K562 (cell line): ENCODE measurements around the gene CBL. TPM values are rescaled to one million over a fixed set of nuclear protein-coding genes. Genes with fewer than 3 reads are reported as not detected.
A peak's percentile ranks its signal among the peaks of the same experiment; 100 is the strongest.

Source experiments
- ATAC-seq: fragments of 200-7000 bp; cut with Tn5 transposase; 3 replicates; pipeline ENCODE4 v1.9.1; 2020; ENCODE audit warnings: moderate library complexity
- BruUV-seq: library from RNA; stranded (reverse); fragments of 400-500 nt; replicated peaks from 2 replicates; lab custom pipeline; 2021; lab: Mats Ljungman, UMichigan
- CTCF ChIA-PET: fragments of 300-600 bp; formaldehyde crosslinking; extraction: SDS; loops from one replicate; lab custom pipeline; 2021; ENCODE audit warnings: low intra/inter-chr PET ratio; lab: Yijun Ruan, JAX
- POLR2A ChIA-PET: fragments of 300-600, 350-650 bp; sonication (Branson Sonifier 250); formaldehyde crosslinking; extraction: SDS; loops from one replicate; lab custom pipeline; 2021; ENCODE audit warnings: antibody characterized with exemption, inconsistent platforms; lab: Yijun Ruan, JAX
- DNase-seq, 4 experiments: peaks; one replicate each; pipeline versions ENCODE4 v3.0.0 to v3.0.0-alpha.2; 2011 to 2018; ENCODE audit warnings: low spot score in 3 of 4, mixed read lengths in 3 of 4; ENCODE audit errors: extremely low read depth in 1 of 4
- FAIRE-seq: peaks from 2 replicates; lab custom pipeline; 2011; peaks lifted over from hg19 to GRCh38; lab: Jason Lieb, UNC
- H2AFZ ChIP-seq: 2 replicates; pipeline ENCODE4 v1.6.0; 2011; ENCODE audit warnings: low read depth, low read length, control low read depth, inconsistent platforms
- H3K27ac ChIP-seq: fragments of 200-600 bp; 3 replicates; pipeline ENCODE4 v1.8.0; 2011; ENCODE audit warnings: low read depth, mild to moderate bottlenecking, control low read depth, inconsistent platforms, low read length, moderate library complexity, mixed read lengths; ENCODE audit errors: extremely low read depth
- H3K27me3 ChIP-seq, 2 experiments: fragments of 300-600 bp in 1 of 2; 2 replicates in 1 of 2; 3 replicates in 1 of 2; pipeline versions ENCODE4 v1.6.0 to v1.8.0; 2011; ENCODE audit warnings: inconsistent platforms in 2 of 2, low read length in 2 of 2, mild to moderate bottlenecking in 1 of 2, mixed read lengths in 1 of 2, moderate library complexity in 1 of 2; ENCODE audit not compliant: control insufficient read depth in 2 of 2, insufficient read depth in 2 of 2
- H3K36me3 ChIP-seq: fragments of 300-600 bp; 3 replicates; pipeline ENCODE4 v1.8.0; 2011; ENCODE audit warnings: mild to moderate bottlenecking, low read length, inconsistent platforms; ENCODE audit not compliant: control insufficient read depth, insufficient read depth
- H3K4me1 ChIP-seq, 2 experiments: fragments of 200-600 bp in 1 of 2; replicated peaks in 1 of 2; 2 replicates in 1 of 2; 3 replicates in 1 of 2; pipeline versions ENCODE4 v1.5.1 to v1.8.0; 2011; ENCODE audit warnings: inconsistent platforms in 2 of 2, low read length in 2 of 2, mild to moderate bottlenecking in 1 of 2, mixed read lengths in 1 of 2, moderate library complexity in 1 of 2; ENCODE audit not compliant: control insufficient read depth in 2 of 2, insufficient read depth in 2 of 2
- H3K4me2 ChIP-seq: 2 replicates; pipeline ENCODE4 v1.6.1; 2011; ENCODE audit warnings: low read length, control low read depth, inconsistent platforms, mixed read lengths; ENCODE audit not compliant: insufficient read depth
- H3K4me3 ChIP-seq: fragments of 200-600 bp; sonication (generic), shearing (Covaris generic); 2 replicates; pipeline ENCODE4 v1.5.1; 2016; ENCODE audit warnings: control low read depth, inconsistent platforms
- H3K79me2 ChIP-seq: fragments of 200-600 bp; 3 replicates; pipeline ENCODE4 v1.8.0; 2011; ENCODE audit warnings: low read length, inconsistent platforms; ENCODE audit not compliant: control insufficient read depth, insufficient read depth
- H3K9ac ChIP-seq, 2 experiments: 2 replicates each; pipeline versions ENCODE4 v1.6.0 to v1.6.1; 2011; ENCODE audit warnings: low read depth in 2 of 2, low read length in 2 of 2, control low read depth in 1 of 2, inconsistent platforms in 1 of 2, mild to moderate bottlenecking in 1 of 2, mixed read lengths in 1 of 2; ENCODE audit not compliant: insufficient read depth in 1 of 2
- H3K9me1 ChIP-seq: one replicate; pipeline ENCODE4 v1.6.0; 2011; ENCODE audit warnings: inconsistent platforms, mild to moderate bottlenecking, low read length, moderate library complexity; ENCODE audit not compliant: control insufficient read depth, insufficient read depth
- H3K9me3 ChIP-seq: replicated peaks from 2 replicates; pipeline ENCODE4 v1.5.1; 2011; ENCODE audit warnings: low read depth, low read length, inconsistent platforms; ENCODE audit not compliant: control insufficient read depth, insufficient read depth
- H4K20me1 ChIP-seq: replicated peaks from 2 replicates; pipeline ENCODE4 v1.6.1; 2011; ENCODE audit warnings: low read length, inconsistent platforms, mixed read lengths; ENCODE audit not compliant: control insufficient read depth, insufficient read depth
- ESRRB ChIP-seq: fragments of 250-450 bp; sonication (Bioruptor Pico); IDR thresholded peaks from 2 replicates; pipeline ENCODE4 v1.5.0; 2020; ENCODE audit warnings: mild to moderate bottlenecking, moderate library complexity, borderline replicate concordance
- ETV5 ChIP-seq: sonication (generic); formaldehyde crosslinking; IDR thresholded peaks from 2 replicates; pipeline ENCODE4 v1.4.0; 2020; ENCODE audit warnings: low read depth, mild to moderate bottlenecking, missing genetic modification reagents
- GATAD2A ChIP-seq: fragments of 450-650 bp; IDR thresholded peaks from 2 replicates; pipeline ENCODE4 v1.6.1; 2017
- IFI16 ChIP-seq: fragments of 250-450 bp; sonication (Bioruptor Pico); IDR thresholded peaks from 2 replicates; pipeline ENCODE4 v2.1.2; 2022; ENCODE audit warnings: mild to moderate bottlenecking, inconsistent platforms
- KAT2B ChIP-seq: IDR thresholded peaks from one replicate; pipeline ENCODE4 v1.6.1; 2012; ENCODE audit warnings: low read depth, mild to moderate bottlenecking, control low read depth, inconsistent platforms, low read length, moderate library complexity
- PHF21A ChIP-seq: fragments of 450-650 bp; IDR thresholded peaks from 2 replicates; pipeline ENCODE4 v1.6.1; 2017; ENCODE audit warnings: low read depth, borderline replicate concordance
- POLR2AphosphoS2 ChIP-seq: IDR thresholded peaks from 2 replicates; pipeline ENCODE4 v1.6.1; 2012; ENCODE audit warnings: low read length, improper control_type of control experiment
- ZMIZ1 ChIP-seq, 2 experiments: fragments of 150-350 bp in 1 of 2; IDR thresholded peaks; 2 replicates each; pipeline ENCODE4 v1.6.1; 2012 to 2016; ENCODE audit warnings: low read depth in 2 of 2, low read length in 2 of 2, mild to moderate bottlenecking in 1 of 2, moderate library complexity in 1 of 2
- ZNF57 ChIP-seq: fragments of 450-650 bp; formaldehyde crosslinking; IDR thresholded peaks from 2 replicates; pipeline ENCODE4 v1.4.0; 2020; ENCODE audit warnings: mild to moderate bottlenecking, moderate library complexity
- WGBS: fragments of 100-300 bp; shearing (Covaris generic); methylation state at CpG from one replicate; pipeline ENCODE4 v1.1.6; 2016; ENCODE audit warnings: low coverage, mixed read lengths; ENCODE audit not compliant: insufficient coverage; ENCODE audit errors: missing lambda C conversion rate; 5-methylcytosine and 5-hydroxymethylcytosine counted together
- in situ Hi-C: fragments of 300-500 bp; cut with MboI; formaldehyde crosslinking; loops from 4 replicates; pipeline ENCODE4 v1.15.0; 2018; ENCODE audit warnings: inconsistent platforms, mixed read lengths
- intact Hi-C: fragments of 100-400 bp; cut with micrococcal nuclease; formaldehyde crosslinking; loops from 2 replicates; pipeline ENCODE4 v1.14.2; 2022
- polyA plus RNA-seq, 8 experiments: library from polyadenylated mRNA; depleted of rRNA in 4 of 8; stranded (reverse) in 5 of 8; unstranded in 3 of 8; fragments of >200 nt; fragmentation: Nextera tagmentation in 2 of 8; fragmentation: Illumina TruSeq in 1 of 8; extraction: Ambion mirVana in 2 of 8; extraction: Trizol in 1 of 8; gene quantifications; 2 replicates each; pipeline versions ENCODE4 v1.2.1 to v1.2.3, GENCODE V29; 2011 to 2014; ENCODE audit warnings: inconsistent platforms in 1 of 8, missing spikeins in 1 of 8
- total RNA-seq, 7 experiments: library from RNA; depleted of rRNA in 6 of 7; stranded (reverse); fragments of >200 nt in 6 of 7; fragmentation: Illumina TruSeq in 2 of 7; extraction: Trizol in 2 of 7; gene quantifications; 2 replicates each; pipeline versions ENCODE4 v1.2.1 to v1.2.3, GENCODE V29; 2011 to 2021; ENCODE audit warnings: low replicate concordance in 1 of 7
- TF ChIP-seq, protein P1 (sequence below): fragments of 450-650 bp; IDR thresholded peaks from 2 replicates; pipeline ENCODE4 v1.6.1; 2016; ENCODE audit warnings: low read depth

The CBL gene
- total and polyA plus RNA-seq, 9 of the 15 experiments (the other 6 are each of a cell fraction or from before 2014, with no cell fraction given), result 3.2 to 24.9 (median 9.9) TPM

DNA sequence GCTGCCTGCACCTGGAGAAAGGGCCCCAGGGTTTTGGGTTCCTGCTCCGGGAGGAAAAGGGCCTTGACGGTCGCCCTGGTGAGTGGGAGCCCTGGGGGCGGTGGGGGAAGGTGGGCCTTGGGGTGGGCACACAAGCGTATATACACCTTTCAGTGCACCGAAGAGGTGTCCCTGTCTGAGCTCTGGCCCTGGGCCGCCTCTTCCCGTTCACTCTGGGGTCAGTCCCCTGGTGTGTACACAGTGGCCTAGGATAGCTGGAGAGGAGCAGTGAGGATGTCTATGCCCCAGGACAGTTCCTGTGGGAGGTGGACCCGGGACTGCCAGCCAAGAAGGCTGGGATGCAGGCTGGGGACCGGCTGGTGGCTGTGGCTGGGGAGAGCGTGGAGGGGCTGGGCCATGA, 18.1 kb upstream of the CBL start (continued):
- no peak for TF ChIP-seq ZMIZ1 (IDR thresholded peaks at IDR 0.05; ENCODE audit: low read depth in 2 of 2, low read length in 2 of 2)

DNA sequence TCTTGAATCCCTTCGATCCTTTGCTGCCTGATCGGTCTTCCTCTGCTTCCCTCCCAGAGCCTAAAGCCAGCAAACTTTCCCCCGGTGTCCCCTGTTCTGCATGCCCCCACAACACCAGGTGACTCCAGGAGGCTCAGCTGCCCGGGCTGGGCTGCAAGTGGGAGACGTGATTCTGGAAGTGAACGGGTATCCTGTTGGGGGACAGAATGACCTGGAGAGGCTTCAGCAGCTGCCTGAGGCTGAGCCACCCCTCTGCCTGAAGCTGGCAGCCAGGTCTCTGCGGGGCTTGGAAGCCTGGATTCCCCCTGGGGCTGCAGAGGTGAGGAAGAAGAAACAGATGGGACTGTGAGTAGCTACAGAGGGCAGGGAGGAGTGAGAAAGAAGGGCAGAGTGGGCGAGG, 17.3 kb upstream of the CBL start:
- no TSS peak for BruUV-seq
- ChIA-PET CTCF (no interaction called here), POLR2A (interaction anchor here (1.0 to 1.2 kb wide), 3 partner anchors 8 to 82 kb away, joined by 3 to 5 read pairs (median 4); partner anchors contain the start of gene C2CD2L)
- Histone ChIP-seq H3K36me3 (no peaks in the 10 kb centered on the region), H3K27ac (no peak overlapping the region), H3K79me2 (no peaks in the 10 kb centered on the region), H3K27me3 (peaks cover 0 to under 1% of the 10 kb centered on the region in 2 experiments; a peak in 1 of 5 replicates), H3K9me3 (no peaks in the 10 kb centered on the region), H3K4me2 (no peak overlapping the region), H4K20me1 (no peaks in the 10 kb centered on the region), H2AFZ (no peak overlapping the region), H3K4me3 (no peak overlapping the region), H3K9ac (peak overlapping the region in 1 of 2 experiments; percentile 71; a peak in 2 of 4 replicates), H3K9me1 (no peaks in the 10 kb centered on the region), H3K4me1 (peaks cover 7 to 30% of the 10 kb centered on the region in 2 experiments; a peak in 4 of 5 replicates)
- 28% methylated on average over 8 of the region's 8 CpGs for whole genome bisulfite sequencing
- intact Hi-C loops (no loop called here), in situ Hi-C loops (no loop called here)
- no peak for FAIRE-seq
- no peak for ATAC-seq
- DNase-seq, result no peak
- TF ChIP-seq POLR2AphosphoS2 (no peak), GATAD2A (no peak), ETV5 (no peak), KAT2B (no peak), ZNF57 (CRISPR knock-in tag) (no peak), PHF21A (no peak), IFI16 (CRISPR knock-in tag) (no peak), ESRRB (CRISPR knock-in tag) (no peak)
- TF ChIP-seq, protein P1, sequence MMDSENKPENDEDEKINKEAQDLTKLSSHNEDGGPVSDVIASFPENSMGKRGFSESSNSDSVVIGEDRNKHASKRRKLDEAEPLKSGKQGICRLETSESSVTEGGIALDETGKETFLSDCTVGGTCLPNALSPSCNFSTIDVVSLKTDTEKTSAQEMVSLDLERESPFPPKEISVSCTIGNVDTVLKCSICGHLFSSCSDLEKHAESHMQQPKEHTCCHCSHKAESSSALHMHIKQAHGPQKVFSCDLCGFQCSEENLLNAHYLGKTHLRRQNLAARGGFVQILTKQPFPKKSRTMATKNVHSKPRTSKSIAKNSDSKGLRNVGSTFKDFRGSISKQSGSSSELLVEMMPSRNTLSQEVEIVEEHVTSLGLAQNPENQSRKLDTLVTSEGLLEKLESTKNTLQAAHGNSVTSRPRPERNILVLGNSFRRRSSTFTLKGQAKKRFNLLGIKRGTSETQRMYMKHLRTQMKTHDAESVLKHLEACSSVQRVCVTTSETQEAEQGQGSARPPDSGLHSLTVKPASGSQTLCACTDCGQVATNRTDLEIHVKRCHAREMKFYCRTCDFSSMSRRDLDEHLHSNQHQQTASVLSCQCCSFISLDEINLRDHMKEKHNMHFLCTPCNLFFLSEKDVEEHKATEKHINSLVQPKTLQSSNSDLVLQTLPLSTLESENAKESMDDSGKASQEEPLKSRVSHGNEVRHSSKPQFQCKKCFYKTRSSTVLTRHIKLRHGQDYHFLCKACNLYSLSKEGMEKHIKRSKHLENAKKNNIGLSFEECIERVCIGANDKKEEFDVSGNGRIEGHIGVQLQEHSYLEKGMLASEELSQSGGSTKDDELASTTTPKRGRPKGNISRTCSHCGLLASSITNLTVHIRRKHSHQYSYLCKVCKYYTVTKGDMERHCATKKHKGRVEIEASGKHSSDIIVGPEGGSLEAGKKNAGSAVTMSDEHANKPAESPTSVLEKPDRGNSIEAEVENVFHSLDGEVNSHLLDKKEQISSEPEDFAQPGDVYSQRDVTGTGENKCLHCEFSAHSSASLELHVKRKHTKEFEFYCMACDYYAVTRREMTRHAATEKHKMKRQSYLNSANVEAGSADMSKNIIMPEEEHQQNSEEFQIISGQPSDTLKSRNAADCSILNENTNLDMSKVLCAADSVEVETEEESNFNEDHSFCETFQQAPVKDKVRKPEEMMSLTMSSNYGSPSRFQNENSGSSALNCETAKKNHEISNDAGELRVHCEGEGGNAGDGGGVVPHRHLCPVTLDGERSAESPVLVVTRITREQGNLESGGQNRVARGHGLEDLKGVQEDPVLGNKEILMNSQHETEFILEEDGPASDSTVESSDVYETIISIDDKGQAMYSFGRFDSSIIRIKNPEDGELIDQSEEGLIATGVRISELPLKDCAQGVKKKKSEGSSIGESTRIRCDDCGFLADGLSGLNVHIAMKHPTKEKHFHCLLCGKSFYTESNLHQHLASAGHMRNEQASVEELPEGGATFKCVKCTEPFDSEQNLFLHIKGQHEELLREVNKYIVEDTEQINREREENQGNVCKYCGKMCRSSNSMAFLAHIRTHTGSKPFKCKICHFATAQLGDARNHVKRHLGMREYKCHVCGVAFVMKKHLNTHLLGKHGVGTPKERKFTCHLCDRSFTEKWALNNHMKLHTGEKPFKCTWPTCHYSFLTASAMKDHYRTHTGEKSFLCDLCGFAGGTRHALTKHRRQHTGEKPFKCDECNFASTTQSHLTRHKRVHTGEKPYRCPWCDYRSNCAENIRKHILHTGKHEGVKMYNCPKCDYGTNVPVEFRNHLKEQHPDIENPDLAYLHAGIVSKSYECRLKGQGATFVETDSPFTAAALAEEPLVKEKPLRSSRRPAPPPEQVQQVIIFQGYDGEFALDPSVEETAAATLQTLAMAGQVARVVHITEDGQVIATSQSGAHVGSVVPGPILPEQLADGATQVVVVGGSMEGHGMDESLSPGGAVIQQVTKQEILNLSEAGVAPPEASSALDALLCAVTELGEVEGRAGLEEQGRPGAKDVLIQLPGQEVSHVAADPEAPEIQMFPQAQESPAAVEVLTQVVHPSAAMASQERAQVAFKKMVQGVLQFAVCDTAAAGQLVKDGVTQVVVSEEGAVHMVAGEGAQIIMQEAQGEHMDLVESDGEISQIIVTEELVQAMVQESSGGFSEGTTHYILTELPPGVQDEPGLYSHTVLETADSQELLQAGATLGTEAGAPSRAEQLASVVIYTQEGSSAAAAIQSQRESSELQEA, result no peak
- TF ChIP-seq, all 486 proteins: peak for 0
